Brain microvascular endothelial cell (primary cell): ENCODE data around the gene SESTD1.

Experiments used
- DNase-seq: peaks from one replicate; pipeline ENCODE4 v3.0.0-alpha.2; 2020
- H3K27ac ChIP-seq: fragments of 250-450 bp; sonication (Bioruptor Pico); 2 replicates; pipeline ENCODE4 v1.5.1; 2020; ENCODE audit warnings: mild to moderate bottlenecking, moderate library complexity
- H3K27me3 ChIP-seq: fragments of 250-450 bp; sonication (Bioruptor Pico); replicated peaks from 2 replicates; pipeline ENCODE4 v1.5.1; 2020; ENCODE audit warnings: mild to moderate bottlenecking
- H3K36me3 ChIP-seq: fragments of 250-450 bp; sonication (Bioruptor Pico); replicated peaks from 2 replicates; pipeline ENCODE4 v1.5.1; 2020; ENCODE audit warnings: mild to moderate bottlenecking
- H3K4me3 ChIP-seq: 2 replicates; pipeline ENCODE4 v1.5.1; 2011; ENCODE audit warnings: low read depth, mild to moderate bottlenecking, control low read depth, low read length, moderate library complexity
- in situ Hi-C: cut with HindIII; loops from 2 replicates; pipeline ENCODE4 v1.10.0; 2017; ENCODE audit warnings: low sequenced_read_pairs, low pct_ligation_motif_present
- TF ChIP-seq, protein P1 (sequence below): IDR thresholded peaks from 2 replicates; pipeline ENCODE4 v1.5.1; 2011; ENCODE audit warnings: low read depth, mild to moderate bottlenecking, moderate library complexity, low read length, control low read depth, inconsistent platforms; ENCODE audit errors: missing control alignments

Gene SESTD1

DNA sequence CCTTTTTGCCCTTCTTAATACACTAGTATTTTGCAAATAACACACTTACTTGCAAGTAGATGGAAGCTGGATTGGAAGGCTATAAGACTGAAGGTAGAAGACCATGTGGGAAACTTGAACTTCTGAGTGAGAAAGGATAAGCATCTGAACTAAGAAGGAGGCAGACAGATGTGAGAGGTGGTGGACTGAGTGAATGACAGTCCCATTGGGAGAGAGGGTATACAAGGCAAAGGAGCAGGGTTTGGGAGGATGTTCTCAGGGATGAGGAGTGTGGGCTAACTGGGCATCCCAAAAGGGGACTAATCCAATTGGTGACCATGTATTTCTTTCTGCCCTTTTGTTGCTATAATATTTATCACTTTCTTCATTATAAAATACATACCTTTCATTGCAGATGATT is 20.4 kb upstream of the SESTD1 start:
- Histone ChIP-seq H3K4me3 (no peak overlapping the region), H3K27me3 (no peaks in the 10 kb centered on the region), H3K36me3 (no peaks in the 10 kb centered on the region), H3K27ac (no peak overlapping the region)
- in situ Hi-C loops, result no loop called here
- DNase-seq, result no peak
- TF ChIP-seq, protein P1, sequence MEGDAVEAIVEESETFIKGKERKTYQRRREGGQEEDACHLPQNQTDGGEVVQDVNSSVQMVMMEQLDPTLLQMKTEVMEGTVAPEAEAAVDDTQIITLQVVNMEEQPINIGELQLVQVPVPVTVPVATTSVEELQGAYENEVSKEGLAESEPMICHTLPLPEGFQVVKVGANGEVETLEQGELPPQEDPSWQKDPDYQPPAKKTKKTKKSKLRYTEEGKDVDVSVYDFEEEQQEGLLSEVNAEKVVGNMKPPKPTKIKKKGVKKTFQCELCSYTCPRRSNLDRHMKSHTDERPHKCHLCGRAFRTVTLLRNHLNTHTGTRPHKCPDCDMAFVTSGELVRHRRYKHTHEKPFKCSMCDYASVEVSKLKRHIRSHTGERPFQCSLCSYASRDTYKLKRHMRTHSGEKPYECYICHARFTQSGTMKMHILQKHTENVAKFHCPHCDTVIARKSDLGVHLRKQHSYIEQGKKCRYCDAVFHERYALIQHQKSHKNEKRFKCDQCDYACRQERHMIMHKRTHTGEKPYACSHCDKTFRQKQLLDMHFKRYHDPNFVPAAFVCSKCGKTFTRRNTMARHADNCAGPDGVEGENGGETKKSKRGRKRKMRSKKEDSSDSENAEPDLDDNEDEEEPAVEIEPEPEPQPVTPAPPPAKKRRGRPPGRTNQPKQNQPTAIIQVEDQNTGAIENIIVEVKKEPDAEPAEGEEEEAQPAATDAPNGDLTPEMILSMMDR, result no peak

DNA sequence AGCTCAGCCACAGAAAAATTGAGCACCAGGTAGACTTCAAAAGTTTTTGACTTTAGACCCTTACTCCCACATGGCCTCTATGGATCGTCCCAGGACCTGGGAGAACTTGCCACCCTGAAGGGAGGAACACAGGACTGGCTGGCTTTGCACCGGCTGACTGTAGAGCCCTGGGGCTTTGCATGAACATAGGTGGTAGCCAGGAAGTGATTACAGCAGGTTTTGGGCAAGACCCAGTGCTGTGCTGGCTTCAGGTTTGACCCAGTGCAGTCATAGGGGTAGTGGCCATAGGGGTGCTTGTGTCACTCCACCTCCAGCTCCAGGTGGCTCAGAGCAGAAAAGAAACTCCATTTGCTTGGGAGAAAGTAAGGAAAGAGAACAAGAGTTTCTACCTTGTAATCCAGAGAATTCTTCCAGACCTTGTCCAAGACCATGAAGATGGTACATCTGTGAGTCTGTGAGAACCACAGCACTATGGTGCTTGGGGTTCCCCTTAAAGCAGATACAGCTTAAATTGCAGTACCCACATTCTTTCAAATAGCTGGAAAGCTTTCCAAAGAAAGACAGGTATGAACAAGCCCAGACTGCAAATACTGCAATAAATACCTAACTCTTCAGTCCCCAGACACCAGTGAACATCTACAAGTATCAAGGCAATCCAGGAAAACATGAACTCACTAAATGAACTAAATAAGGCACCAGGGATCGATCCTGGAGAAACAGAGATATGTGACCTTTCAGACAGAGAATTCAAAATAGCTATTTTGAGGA is 13.0 kb upstream of the SESTD1 start:
- TF ChIP-seq, protein P1, result no peak
- H3K36me3 ChIP-seq, result no peaks in the 10 kb centered on the region
- H3K27ac ChIP-seq, result no peak overlapping the region
- no peak overlapping the region for H3K4me3 ChIP-seq
- no peaks in the 10 kb centered on the region for H3K27me3 ChIP-seq
- no peak for DNase-seq
- in situ Hi-C loops, result no loop called here

DNA sequence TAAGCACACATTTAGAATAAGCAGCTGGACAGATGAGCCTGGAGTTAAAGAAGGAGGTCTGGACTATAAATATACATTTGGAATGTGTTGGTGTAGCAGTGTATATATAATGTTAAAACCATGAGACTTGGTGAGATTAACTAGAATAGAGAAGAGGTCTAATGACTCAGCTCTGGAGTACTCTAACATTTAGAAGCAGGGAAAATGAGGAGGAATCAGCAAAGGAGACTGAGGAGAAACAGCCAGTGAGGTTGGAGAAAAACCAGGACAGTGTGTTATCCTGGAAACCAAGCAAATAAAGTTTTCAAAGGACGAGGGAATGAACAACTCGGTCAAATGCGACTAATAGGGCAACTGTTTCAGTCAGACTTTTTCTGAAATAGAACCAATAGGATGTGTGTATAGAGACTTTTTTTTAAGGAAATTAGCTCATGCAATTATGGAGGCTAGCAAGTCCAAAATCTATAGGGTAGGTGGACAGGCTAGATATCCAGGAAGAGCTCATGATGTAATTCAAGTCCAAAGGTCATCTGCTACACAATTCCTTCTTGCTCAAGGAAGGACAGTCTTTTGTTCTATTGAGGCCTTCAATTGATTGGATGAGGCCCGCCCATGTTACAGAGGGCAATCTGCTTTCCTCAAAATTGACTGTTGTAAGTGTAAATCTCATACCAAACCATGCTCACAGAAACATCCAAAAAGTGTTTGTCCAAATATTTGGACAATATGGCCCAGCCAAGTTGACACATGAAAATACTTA is 10.8 kb upstream of the SESTD1 start:
- Histone ChIP-seq H3K27ac (no peak overlapping the region), H3K36me3 (no peaks in the 10 kb centered on the region), H3K4me3 (no peak overlapping the region), H3K27me3 (no peaks in the 10 kb centered on the region)
- no peak for DNase-seq
- in situ Hi-C loops, result no loop called here
- TF ChIP-seq, protein P1, result no peak

DNA sequence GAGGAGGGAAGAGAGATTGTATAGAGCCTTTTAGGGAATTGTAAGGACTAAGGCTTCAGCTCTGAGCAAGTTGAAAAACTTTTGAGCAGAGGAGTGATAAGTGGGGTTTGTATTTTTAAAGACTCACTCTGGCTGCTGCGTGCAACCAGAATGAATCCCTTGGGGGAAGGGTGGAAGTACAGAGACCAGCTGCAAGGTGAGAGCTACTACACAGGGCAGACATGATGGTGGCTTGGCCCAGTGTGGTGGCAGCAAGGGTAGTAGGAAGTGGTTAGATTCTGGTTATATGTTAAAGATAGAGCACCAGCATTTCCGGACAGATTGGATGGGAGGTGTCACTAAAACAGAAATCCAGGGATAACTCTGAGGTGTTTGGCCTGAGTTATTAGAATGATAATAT is 10.1 kb upstream of the SESTD1 start:
- H3K27ac ChIP-seq, result no peak overlapping the region
- H3K36me3 ChIP-seq, result no peaks in the 10 kb centered on the region
- in situ Hi-C loops, result no loop called here
- TF ChIP-seq, protein P1, result no peak
- no peaks in the 10 kb centered on the region for H3K27me3 ChIP-seq
- H3K4me3 ChIP-seq, result no peak overlapping the region
- no peak for DNase-seq

DNA sequence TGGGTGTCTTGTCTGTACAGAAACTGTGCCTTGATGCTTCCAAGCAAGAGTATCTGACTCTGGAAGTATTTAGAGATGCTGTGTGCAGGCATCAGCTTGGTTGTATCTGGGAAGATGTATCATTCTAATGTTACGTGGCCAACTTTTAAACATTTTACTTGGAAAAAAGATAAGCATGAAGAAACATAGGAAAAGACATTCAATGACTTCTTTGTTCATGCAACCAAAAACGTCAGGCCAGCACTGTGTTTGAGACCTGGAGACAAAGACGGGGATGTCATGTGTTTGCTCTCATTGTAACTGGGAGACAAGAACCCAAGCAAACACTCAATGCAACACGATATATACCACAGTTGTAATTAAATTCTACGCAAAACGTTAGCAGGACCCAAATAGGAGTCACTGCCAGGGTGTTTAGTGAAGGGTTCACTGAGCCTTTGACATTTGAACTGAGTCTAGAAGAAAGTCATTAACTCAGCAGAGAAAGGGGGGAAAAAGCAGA is 8.9 kb upstream of the SESTD1 start:
- Histone ChIP-seq H3K27me3 (no peaks in the 10 kb centered on the region), H3K4me3 (no peak overlapping the region), H3K36me3 (no peaks in the 10 kb centered on the region), H3K27ac (no peak overlapping the region)
- TF ChIP-seq, protein P1, result no peak
- no peak for DNase-seq
- in situ Hi-C loops, result no loop called here
